Measurements from ENCODE around the gene PRKAG2.
"Not testable (repeated sequence)": the region's sequence is repeated elsewhere in the genome, so short reads cannot be mapped to it uniquely, and the experiment has no call there.

PRKAG2 gene

DNA sequence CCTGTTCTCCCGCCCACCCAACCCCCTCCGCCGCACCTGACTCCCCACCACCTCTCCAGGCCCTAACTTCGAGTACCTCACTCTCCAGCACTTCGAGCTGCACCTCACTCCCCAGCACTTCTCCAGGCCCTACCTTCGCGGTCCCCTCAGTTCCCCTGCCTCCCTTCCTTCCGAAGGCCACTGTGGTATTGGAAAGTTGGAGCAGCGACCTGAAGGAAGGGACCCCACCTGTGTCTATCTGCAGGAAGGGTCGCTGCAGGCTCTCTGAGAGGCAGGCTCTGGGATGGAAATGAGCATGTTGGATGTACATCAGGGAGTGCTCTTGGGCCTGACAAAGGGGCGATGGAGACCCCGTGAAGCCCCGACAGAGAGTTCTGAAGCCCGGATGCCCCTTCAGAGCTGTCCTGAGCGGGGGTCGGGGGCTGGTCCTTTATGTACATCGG lies 122.2 kb downstream of the PRKAG2 start:
- H3K4me3 ChIP-seq (ENCODE audit: low read depth, low read length) = no peak overlapping the region
- DNase-seq (ENCODE audit: low read depth) = no peak
- TF ChIP-seq, protein P1, sequence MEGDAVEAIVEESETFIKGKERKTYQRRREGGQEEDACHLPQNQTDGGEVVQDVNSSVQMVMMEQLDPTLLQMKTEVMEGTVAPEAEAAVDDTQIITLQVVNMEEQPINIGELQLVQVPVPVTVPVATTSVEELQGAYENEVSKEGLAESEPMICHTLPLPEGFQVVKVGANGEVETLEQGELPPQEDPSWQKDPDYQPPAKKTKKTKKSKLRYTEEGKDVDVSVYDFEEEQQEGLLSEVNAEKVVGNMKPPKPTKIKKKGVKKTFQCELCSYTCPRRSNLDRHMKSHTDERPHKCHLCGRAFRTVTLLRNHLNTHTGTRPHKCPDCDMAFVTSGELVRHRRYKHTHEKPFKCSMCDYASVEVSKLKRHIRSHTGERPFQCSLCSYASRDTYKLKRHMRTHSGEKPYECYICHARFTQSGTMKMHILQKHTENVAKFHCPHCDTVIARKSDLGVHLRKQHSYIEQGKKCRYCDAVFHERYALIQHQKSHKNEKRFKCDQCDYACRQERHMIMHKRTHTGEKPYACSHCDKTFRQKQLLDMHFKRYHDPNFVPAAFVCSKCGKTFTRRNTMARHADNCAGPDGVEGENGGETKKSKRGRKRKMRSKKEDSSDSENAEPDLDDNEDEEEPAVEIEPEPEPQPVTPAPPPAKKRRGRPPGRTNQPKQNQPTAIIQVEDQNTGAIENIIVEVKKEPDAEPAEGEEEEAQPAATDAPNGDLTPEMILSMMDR (IDR thresholded peaks at IDR 0.05; ENCODE audit: insufficient read depth, low read depth, low read length, missing control alignments) = no peak

DNA sequence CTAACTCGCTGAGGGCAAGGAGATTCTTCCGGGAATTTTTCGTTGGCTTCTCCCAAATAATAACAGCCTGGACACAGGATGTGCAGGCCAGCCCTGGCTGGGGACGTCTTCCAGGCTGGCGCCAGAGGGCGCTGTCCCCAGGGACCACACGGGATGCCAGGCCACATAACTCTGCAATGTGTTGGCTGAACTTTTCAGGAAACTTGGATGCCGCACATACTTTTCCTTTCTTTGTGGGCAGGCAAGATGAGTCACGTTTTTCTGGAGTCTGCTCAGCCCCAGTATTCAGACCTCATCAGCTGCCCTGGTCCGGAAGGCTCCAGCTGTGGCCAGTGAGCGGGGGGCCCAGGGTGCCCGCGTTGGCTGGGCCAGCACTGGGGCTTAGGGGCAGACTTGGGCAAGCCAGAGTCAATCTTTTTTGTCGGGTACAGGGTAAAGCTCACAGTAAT lies 122.7 kb downstream of the PRKAG2 start:
- H3K4me3 ChIP-seq (ENCODE audit: low read depth, low read length) = no peak overlapping the region
- TF ChIP-seq, protein P1 (IDR thresholded peaks at IDR 0.05; ENCODE audit: insufficient read depth, low read depth, low read length, missing control alignments) = peak; percentile 80
- DNase-seq (ENCODE audit: low read depth) = peak; percentile 46

DNA sequence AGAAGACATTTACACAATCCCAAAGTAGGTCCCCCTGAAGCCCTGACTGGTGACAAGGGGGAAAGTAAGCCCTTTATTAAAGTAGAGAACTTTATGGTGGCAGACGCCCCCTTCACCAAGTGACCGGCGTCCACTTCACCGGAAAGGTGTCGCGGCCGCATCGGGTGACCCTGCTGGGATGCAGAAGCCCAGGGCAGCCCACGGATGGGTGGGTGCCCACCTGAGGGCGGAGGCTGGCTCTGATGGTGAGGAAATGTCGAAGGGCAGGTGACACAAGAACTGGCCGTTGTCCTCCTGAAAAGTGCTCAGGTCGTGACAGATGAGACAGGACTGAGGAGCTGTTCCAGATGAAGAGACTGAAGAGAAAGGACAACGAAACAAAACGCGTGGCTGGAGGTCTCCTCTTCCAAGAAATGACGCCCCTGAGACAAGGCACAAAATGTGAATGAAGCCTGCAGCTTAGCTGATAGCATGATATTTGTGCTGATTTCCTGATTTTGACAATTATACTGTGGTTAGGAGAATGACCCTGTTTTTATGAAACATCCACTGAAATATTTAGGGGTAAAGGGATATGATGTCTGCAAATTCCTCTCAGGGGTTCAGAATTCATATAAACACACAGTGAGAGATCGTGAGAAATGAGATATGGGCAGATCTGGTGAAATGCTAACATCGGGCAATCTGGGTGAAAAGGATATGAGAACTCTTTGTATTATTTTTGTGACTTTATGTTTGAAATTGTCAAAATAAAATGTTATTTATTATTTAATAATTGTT lies 123.9 kb downstream of the PRKAG2 start:
- DNase-seq (ENCODE audit: low read depth) = no peak
- H3K4me3 ChIP-seq (ENCODE audit: low read depth, low read length) = no peak overlapping the region
- TF ChIP-seq, protein P1 (IDR thresholded peaks at IDR 0.05; ENCODE audit: insufficient read depth, low read depth, low read length, missing control alignments) = no peak

DNA sequence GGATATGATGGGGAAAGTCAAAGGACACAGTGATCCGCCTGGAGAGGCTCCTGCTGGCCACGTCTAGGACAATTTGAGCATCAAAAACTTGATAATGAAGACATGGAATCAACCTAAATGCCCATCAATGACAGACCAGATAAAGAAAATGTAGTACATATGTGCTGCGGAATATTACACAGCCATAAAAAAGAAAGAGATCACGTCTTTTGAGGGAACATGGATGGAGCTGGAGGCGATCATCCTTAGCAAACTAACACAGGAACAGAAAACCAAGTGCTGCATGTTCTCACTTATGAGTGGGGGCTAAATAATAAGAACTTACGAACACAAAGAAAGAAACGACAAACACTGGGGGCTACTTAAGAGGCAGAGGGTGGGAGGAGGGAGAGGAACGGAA lies 124.9 kb downstream of the PRKAG2 start:
- DNase-seq (ENCODE audit: low read depth) = no peak
- no peak overlapping the region for H3K4me3 ChIP-seq (ENCODE audit: low read depth, low read length)
- TF ChIP-seq, protein P1 (IDR thresholded peaks at IDR 0.05; ENCODE audit: insufficient read depth, low read depth, low read length, missing control alignments) = no peak

DNA sequence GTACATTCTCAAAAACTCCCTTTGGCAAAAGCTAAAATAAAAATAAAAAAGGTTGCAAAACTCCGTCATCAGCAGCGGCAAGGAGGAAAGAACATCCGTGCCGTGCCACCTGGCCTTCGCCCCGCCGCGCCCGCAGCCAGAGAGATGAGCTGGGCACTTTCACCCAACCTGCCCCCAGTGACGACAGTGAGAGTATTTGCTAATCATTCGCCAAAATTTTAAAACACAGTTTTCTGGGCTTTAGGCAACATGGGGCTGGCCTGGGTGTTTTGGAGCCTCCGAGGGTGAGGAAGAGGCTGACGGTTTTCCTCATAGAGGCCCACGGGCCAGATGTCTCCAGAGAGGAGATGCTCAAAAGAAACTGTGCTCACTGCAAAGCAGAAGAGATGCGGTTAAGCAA lies 128.2 kb downstream of the PRKAG2 start:
- DNase-seq (ENCODE audit: low read depth) = no peak
- TF ChIP-seq, protein P1 (IDR thresholded peaks at IDR 0.05; ENCODE audit: insufficient read depth, low read depth, low read length, missing control alignments) = no peak
- no peak overlapping the region for H3K4me3 ChIP-seq (ENCODE audit: low read depth, low read length)

DNA sequence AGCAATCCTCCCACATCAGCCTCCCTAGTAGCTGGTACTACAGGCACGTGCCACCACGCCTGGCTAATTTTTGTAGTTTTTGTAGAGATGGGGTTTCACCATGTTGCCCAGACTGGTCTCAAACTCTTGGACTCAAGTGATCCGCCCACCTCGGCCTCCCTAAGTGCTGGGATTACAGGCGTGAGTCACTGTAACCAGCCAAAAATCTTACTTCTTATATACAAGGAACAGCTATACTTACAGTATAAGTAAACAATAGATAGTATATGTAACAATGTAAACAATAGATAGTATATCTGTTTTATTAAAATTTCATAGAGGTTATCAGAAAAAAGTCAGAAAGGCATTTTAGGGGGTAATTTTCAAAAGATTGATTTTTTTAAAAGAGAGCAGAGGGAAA lies 128.9 kb downstream of the PRKAG2 start:
- not testable (repeated sequence) for DNase-seq (ENCODE audit: low read depth); H3K4me3 ChIP-seq (ENCODE audit: low read depth, low read length)

DNA sequence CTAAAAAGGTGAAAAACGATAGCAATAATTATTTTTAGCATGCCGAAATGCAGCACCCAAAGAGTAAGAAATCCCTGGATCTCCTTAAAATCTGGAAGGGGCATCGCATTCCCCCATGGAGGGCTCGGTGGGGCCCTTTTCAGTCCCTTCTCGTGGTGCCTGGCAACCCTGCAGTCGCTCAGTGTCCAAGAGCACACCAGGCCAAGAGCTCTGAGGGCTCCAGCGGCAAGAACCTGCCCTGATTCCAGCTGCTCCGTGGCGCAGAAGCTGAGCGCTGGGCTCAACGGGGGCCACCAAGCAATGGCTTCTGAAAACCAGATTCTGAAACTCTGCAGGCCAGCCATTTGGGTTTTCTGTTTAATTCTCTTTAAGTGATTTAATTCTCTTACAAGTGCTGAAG lies 131.2 kb downstream of the PRKAG2 start:
- no peak for DNase-seq (ENCODE audit: low read depth)
- H3K4me3 ChIP-seq (ENCODE audit: low read depth, low read length) = no peak overlapping the region
- TF ChIP-seq, protein P1 (IDR thresholded peaks at IDR 0.05; ENCODE audit: insufficient read depth, low read depth, low read length, missing control alignments) = no peak
